GM18861 (cell line): ENCODE data around the gene TMX3.

Source experiments
- ATAC-seq: cut with Tn5 transposase; IDR thresholded peaks from one replicate; pipeline ENCODE4 v1.9.1; 2021; ENCODE audit not compliant: unreplicated experiment

TMX3 gene

GRCh38 chr18:68714712-68715496, at the start of gene TMX3:
Gene TMX3, minus strand, starts transcription at chr18:68715108. Its CDS starts 127 bp downstream, at chr18:68714981.
- ATAC-seq, result peak; percentile 94

DNA sequence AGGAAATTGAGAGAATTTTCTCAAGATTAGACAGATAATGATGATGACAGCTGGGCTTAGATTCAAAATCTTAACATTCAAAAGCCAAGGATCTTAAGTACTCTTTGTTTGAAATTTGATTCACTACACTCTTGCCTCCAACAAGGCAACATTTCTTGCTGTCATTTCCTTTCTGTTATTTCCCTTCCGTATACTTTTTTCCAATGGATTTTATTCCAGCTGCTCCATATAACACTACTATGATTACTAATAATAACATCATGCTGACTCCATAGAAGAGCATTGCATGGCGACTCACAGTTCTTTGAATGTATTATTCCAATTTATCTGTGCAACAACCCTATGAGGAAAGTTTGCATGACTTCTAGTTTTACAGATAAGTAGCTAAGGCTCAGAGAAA, 49.1 kb upstream of the TMX3 start:
- ATAC-seq, result no peak

GRCh38 chr18:68763083-68763482, 48.2 kb upstream of the TMX3 start:
- ATAC-seq, result no peak

GRCh38 chr18:68759308-68759707, 44.4 kb upstream of the TMX3 start:
- ATAC-seq, result no peak

DNA sequence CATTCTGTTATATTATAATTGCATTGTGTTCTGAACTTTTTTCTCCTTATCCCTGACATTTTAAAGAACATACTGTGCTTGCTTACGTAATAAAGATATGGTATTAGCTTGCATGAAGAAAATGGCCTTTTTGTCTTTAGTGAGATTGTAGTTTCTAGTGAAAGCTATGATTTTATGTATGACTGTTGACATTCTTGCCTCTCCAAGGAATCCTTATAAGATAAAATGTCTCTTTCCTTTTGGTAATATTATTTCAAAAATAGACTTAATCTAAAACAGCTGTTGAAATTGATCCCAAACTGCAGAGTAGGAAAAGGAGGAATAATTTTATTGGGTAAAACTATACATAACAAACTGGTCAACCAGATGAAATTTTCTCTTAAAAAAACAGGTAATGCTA, 42.2 kb upstream of the TMX3 start:
- ATAC-seq, result no peak

DNA sequence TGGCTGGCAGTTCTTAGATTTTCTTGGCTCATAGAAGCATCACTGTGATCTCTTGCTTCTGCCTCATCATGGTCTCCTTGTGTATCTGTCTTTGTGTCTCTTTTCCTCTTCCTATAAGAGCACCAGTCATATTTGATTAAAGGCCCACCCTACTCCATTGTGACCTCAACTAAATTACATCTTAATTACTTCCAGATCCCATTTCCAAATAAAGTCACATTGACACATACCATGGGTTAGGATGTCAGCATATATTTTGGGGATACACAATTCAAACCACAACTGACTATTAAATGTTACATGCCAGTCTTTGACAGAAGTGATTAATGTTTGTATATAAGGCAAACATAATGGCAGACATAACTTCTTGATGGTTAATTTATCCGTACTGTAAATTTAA, 27.3 kb upstream of the TMX3 start:
- no peak for ATAC-seq

DNA sequence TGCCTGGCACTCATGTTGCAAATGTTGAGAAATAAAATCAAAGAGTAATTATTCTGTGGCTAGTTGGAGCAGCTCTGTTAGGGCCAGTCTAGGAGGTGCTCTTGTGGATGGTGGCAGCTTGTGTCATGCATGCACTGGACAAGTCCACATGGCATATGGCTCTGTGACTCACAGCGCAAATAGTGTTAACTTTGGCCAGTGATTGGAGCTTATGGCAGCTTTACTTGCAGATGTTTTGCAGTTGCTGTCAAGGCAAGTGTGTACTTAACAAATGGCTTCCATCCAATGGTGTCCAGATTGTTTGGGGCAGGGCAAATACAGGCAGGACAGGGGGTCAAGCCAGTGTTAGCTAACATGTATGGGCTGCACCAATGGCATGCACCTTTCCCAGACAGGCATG, 26.1 kb upstream of the TMX3 start:
- ATAC-seq, result no peak

- no peak for ATAC-seq
These were observed 24.6 kb upstream of the TMX3 start for GRCh38 chr18:68739462-68739861.

DNA sequence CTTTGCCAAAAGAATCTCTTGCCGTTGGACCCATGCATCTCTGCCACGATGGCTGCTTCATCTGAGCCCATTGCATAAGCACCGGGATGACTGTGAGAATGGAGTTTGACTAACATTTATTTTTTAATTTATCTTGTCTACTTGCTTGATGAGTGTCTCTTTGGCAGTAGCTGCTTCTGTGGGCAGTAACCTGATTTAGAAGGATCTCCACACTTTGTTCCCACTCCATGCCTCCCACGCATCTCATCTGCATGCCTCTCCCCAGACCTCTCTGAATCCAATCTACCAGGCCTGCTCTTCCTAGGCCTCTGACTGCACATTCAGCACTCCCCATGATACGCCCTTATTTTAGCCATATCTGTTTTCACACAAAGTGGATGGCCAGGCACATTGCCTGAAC, 23.7 kb upstream of the TMX3 start:
- no peak for ATAC-seq

- ATAC-seq, result peak; percentile 90
These were observed 20.8 kb upstream of the TMX3 start for GRCh38 chr18:68735483-68736343.

DNA sequence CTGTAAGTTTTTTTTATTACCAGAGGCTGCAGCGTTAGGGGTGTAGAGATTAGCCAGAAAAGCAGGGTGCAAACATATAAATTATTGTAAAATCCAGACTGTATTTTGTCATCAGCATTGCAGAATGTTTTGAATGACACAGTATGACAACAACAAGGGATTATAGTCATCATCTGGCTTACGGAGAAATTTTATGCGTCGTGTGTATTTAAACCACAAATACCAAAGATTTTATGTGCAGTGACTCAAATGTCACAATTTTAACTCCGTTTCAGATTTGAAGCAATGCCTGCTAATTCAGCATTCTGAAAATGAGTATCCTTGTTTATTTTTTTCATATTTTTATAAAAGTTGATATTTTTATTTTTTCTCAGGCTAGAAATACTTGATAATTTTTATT, 19.4 kb upstream of the TMX3 start:
- no peak for ATAC-seq

DNA sequence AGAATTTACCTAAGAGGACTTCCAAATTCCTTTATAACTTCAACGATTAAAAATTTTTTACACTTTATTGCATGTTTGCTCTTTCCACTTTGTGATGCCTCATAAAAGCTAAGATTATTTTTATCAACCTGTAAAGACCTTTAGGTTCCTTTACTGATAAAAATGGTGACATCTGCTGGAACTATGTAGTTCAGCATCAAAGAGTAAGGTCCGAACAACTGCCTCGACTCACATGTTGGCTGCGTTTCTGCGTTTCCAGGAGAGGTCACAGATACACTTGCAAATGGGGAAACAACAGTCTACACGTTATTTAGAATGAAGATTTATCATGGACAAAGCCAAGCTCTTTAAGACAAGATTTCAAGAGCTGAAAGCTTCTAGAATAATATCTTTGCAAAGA, 18.8 kb upstream of the TMX3 start:
- ATAC-seq, result no peak

DNA sequence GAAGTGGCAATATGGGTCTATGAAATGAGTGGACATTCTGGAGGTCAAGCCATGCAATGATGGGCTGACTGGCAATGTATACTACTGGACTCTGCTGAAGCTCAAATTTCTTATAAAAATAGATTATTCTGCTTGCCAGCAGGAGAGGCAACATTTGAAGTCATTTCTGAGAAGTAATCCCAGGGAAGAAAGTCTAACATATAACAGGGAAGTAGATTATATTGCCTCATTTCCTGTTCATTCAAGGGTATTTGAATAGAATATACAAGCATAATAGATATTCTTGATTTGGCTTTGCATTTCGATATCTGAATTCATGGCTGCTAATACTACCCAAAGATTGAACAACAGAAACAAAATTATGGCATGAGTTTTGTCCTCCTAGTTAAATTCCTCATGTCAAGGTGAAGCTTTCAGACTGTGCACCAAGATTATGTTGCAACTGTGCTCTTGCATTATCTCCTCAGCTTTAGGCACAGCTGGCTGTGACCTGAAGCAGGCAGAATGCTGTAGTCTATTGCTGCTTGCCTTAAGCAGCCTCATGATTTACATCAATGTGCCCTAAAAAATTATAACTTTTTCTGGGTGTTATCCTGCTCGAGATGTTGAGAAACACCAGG, 13.3 kb upstream of the TMX3 start:
- no peak for ATAC-seq

- ATAC-seq, result no peak
These were observed 12.6 kb upstream of the TMX3 start for GRCh38 chr18:68727506-68727905.

DNA sequence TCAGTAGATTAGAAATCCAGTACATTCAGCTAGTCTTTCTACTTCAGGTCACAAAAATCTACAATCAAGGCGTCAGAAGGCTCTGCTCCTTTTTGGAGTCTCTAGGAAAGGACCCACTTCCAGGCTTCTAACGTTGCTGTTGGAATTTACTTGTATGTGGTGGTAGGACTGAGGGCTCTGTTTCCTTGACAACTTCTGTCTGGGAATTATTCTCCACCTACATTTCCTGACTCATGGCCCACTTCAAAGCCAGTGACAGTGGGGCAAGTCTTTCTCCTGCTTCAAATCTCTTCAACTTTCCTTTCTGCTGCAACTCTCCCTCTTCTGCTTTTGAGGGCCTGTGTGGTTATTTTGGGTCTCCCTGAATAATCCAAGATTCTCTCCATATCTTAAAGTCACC, 10.4 kb upstream of the TMX3 start:
- no peak for ATAC-seq

DNA sequence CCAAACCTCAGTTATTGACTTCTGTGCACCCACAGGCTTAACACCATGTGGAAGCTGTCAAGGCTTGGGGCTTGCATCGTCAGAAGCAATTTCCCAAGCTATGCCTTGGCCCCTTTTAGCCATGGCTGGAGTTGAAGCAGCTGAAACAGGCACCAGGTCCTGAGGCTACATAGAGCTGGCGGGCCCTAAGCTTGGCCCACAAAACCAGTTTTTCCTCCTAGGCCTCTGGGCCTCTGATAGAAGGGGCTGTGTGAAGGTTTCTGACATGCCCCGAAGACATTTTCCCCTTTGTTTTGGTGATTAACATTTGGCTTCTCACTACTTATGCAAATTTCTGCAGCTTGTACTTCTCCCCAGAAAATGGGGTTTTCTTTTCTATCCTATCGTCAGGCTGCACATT, 9.1 kb upstream of the TMX3 start:
- ATAC-seq, result no peak

GRCh38 chr18:68723539-68723938, 8.6 kb upstream of the TMX3 start:
- ATAC-seq, result no peak

GRCh38 chr18:68722821-68723220, 7.9 kb upstream of the TMX3 start:
- no peak for ATAC-seq

GRCh38 chr18:68721681-68722583, 7.0 kb upstream of the TMX3 start:
- ATAC-seq, result peak; percentile 86

GRCh38 chr18:68714366-68714711, 569 bp downstream of the TMX3 start:
- ATAC-seq, result no peak

- ATAC-seq, result no peak
These were observed 1.1 kb downstream of the TMX3 start for GRCh38 chr18:68713796-68714195.
